OCI-LY1 (cell line): Measurements from ENCODE around the gene JCAD.

Source experiments
- CTCF ChIP-seq: fragments of 200-600 bp; sonication (generic), shearing (Covaris generic); IDR thresholded peaks from 2 replicates; pipeline ENCODE4 v1.5.1; 2017; ENCODE audit warnings: mild to moderate bottlenecking, antibody characterized with exemption, low read length, moderate library complexity, mixed read lengths
- EZH2 ChIP-seq: fragments of 200-600 bp; sonication (generic), shearing (Covaris generic); IDR thresholded peaks from 2 replicates; pipeline ENCODE4 v1.8.0; 2017; ENCODE audit warnings: borderline replicate concordance, mixed run types, mild to moderate bottlenecking, antibody characterized with exemption, low read length, moderate library complexity, mixed read lengths

- TF ChIP-seq EZH2 (no peak), CTCF (no peak)
Observed at GRCh38 chr10:30041196-30042105, 17.9 kb downstream of the JCAD start.
